K562 (cell line): ENCODE results near the gene C4orf54. TPM values are rescaled to one million over a fixed set of nuclear protein-coding genes. Genes with fewer than 3 reads are reported as not detected.

Experiments
- ATAC-seq: fragments of 200-7000 bp; cut with Tn5 transposase; 3 replicates; pipeline ENCODE4 v1.9.1; 2020; ENCODE audit warnings: moderate library complexity
- BruUV-seq: library from RNA; stranded (reverse); fragments of 400-500 nt; replicated peaks from 2 replicates; lab custom pipeline; 2021; lab: Mats Ljungman, UMichigan
- CTCF ChIA-PET: fragments of 300-600 bp; formaldehyde crosslinking; extraction: SDS; loops from one replicate; lab custom pipeline; 2021; ENCODE audit warnings: low intra/inter-chr PET ratio; lab: Yijun Ruan, JAX
- POLR2A ChIA-PET: fragments of 300-600, 350-650 bp; sonication (Branson Sonifier 250); formaldehyde crosslinking; extraction: SDS; loops from one replicate; lab custom pipeline; 2021; ENCODE audit warnings: antibody characterized with exemption, inconsistent platforms; lab: Yijun Ruan, JAX
- DNase-seq, 4 experiments: peaks; one replicate each; pipeline versions ENCODE4 v3.0.0 to v3.0.0-alpha.2; 2011 to 2018; ENCODE audit warnings: low spot score in 3 of 4, mixed read lengths in 3 of 4; ENCODE audit errors: extremely low read depth in 1 of 4
- FAIRE-seq: peaks from 2 replicates; lab custom pipeline; 2011; peaks lifted over from hg19 to GRCh38; lab: Jason Lieb, UNC
- H2AFZ ChIP-seq: 2 replicates; pipeline ENCODE4 v1.6.0; 2011; ENCODE audit warnings: low read depth, low read length, control low read depth, inconsistent platforms
- H3K27ac ChIP-seq: fragments of 200-600 bp; 3 replicates; pipeline ENCODE4 v1.8.0; 2011; ENCODE audit warnings: low read depth, mild to moderate bottlenecking, control low read depth, inconsistent platforms, low read length, moderate library complexity, mixed read lengths; ENCODE audit errors: extremely low read depth
- H3K27me3 ChIP-seq, 2 experiments: fragments of 300-600 bp in 1 of 2; 2 replicates in 1 of 2; 3 replicates in 1 of 2; pipeline versions ENCODE4 v1.6.0 to v1.8.0; 2011; ENCODE audit warnings: inconsistent platforms in 2 of 2, low read length in 2 of 2, mild to moderate bottlenecking in 1 of 2, mixed read lengths in 1 of 2, moderate library complexity in 1 of 2; ENCODE audit not compliant: control insufficient read depth in 2 of 2, insufficient read depth in 2 of 2
- H3K36me3 ChIP-seq: fragments of 300-600 bp; 3 replicates; pipeline ENCODE4 v1.8.0; 2011; ENCODE audit warnings: mild to moderate bottlenecking, low read length, inconsistent platforms; ENCODE audit not compliant: control insufficient read depth, insufficient read depth
- H3K4me1 ChIP-seq, 2 experiments: fragments of 200-600 bp in 1 of 2; replicated peaks in 1 of 2; 2 replicates in 1 of 2; 3 replicates in 1 of 2; pipeline versions ENCODE4 v1.5.1 to v1.8.0; 2011; ENCODE audit warnings: inconsistent platforms in 2 of 2, low read length in 2 of 2, mild to moderate bottlenecking in 1 of 2, mixed read lengths in 1 of 2, moderate library complexity in 1 of 2; ENCODE audit not compliant: control insufficient read depth in 2 of 2, insufficient read depth in 2 of 2
- H3K4me2 ChIP-seq: 2 replicates; pipeline ENCODE4 v1.6.1; 2011; ENCODE audit warnings: low read length, control low read depth, inconsistent platforms, mixed read lengths; ENCODE audit not compliant: insufficient read depth
- H3K4me3 ChIP-seq: fragments of 200-600 bp; sonication (generic), shearing (Covaris generic); 2 replicates; pipeline ENCODE4 v1.5.1; 2016; ENCODE audit warnings: control low read depth, inconsistent platforms
- H3K79me2 ChIP-seq: fragments of 200-600 bp; 3 replicates; pipeline ENCODE4 v1.8.0; 2011; ENCODE audit warnings: low read length, inconsistent platforms; ENCODE audit not compliant: control insufficient read depth, insufficient read depth
- H3K9ac ChIP-seq, 2 experiments: 2 replicates each; pipeline versions ENCODE4 v1.6.0 to v1.6.1; 2011; ENCODE audit warnings: low read depth in 2 of 2, low read length in 2 of 2, control low read depth in 1 of 2, inconsistent platforms in 1 of 2, mild to moderate bottlenecking in 1 of 2, mixed read lengths in 1 of 2; ENCODE audit not compliant: insufficient read depth in 1 of 2
- H3K9me1 ChIP-seq: one replicate; pipeline ENCODE4 v1.6.0; 2011; ENCODE audit warnings: inconsistent platforms, mild to moderate bottlenecking, low read length, moderate library complexity; ENCODE audit not compliant: control insufficient read depth, insufficient read depth
- H3K9me3 ChIP-seq: replicated peaks from 2 replicates; pipeline ENCODE4 v1.5.1; 2011; ENCODE audit warnings: low read depth, low read length, inconsistent platforms; ENCODE audit not compliant: control insufficient read depth, insufficient read depth
- H4K20me1 ChIP-seq: replicated peaks from 2 replicates; pipeline ENCODE4 v1.6.1; 2011; ENCODE audit warnings: low read length, inconsistent platforms, mixed read lengths; ENCODE audit not compliant: control insufficient read depth, insufficient read depth
- ATF4 ChIP-seq: fragments of 450-650 bp; formaldehyde crosslinking; IDR thresholded peaks from 2 replicates; pipeline ENCODE4 v1.4.0; 2022; ENCODE audit warnings: mild to moderate bottlenecking, moderate library complexity
- ATF7 ChIP-seq: fragments of 450-650 bp; IDR thresholded peaks from 2 replicates; pipeline ENCODE4 v1.7.1; 2014; ENCODE audit warnings: mild to moderate bottlenecking, moderate library complexity
- BACH1 ChIP-seq: fragments of 200-800 bp; sonication (Bioruptor generic); IDR thresholded peaks from 2 replicates; pipeline ENCODE4 v1.6.1; 2016; ENCODE audit warnings: missing genetic modification characterization, missing compliant biosample characterization
- CBFB ChIP-seq: sonication (generic); formaldehyde crosslinking; IDR thresholded peaks from 2 replicates; pipeline ENCODE4 v1.4.0; 2020; ENCODE audit warnings: mild to moderate bottlenecking, missing genetic modification reagents
- CEBPB ChIP-seq: fragments of 450-650 bp; IDR thresholded peaks from 2 replicates; pipeline ENCODE4 v1.6.1; 2016; ENCODE audit warnings: missing genetic modification characterization, missing compliant biosample characterization
- KLF13 ChIP-seq: fragments of 450-650 bp; IDR thresholded peaks from 2 replicates; pipeline ENCODE4 v1.6.1; 2016; ENCODE audit warnings: missing genetic modification characterization, low read depth, mild to moderate bottlenecking, missing compliant biosample characterization, moderate library complexity, borderline replicate concordance
- MEF2A ChIP-seq: IDR thresholded peaks from 2 replicates; pipeline ENCODE4 v1.6.1; 2011; ENCODE audit warnings: low read depth, mild to moderate bottlenecking, low read length, moderate library complexity; ENCODE audit not compliant: control insufficient read depth
- MTF1 ChIP-seq: fragments of 250-450 bp; sonication (Bioruptor Pico); IDR thresholded peaks from 2 replicates; pipeline ENCODE4 v1.9.0; 2021; ENCODE audit warnings: moderate library complexity, mild to moderate bottlenecking, inconsistent platforms, borderline replicate concordance
- NCOA4 ChIP-seq: fragments of 450-650 bp; IDR thresholded peaks from 2 replicates; pipeline ENCODE4 v1.6.1; 2018; ENCODE audit warnings: mild to moderate bottlenecking; ENCODE audit not compliant: partially characterized antibody
- NFE2 ChIP-seq: IDR thresholded peaks from 2 replicates; pipeline ENCODE4 v1.6.1; 2014; ENCODE audit warnings: antibody characterized with exemption, low read depth
- NR4A1 ChIP-seq, 2 experiments: fragments of 250-450 bp in 1 of 2; fragments of 450-650 bp in 1 of 2; sonication (Bioruptor Pico) in 1 of 2; IDR thresholded peaks; 2 replicates each; pipeline versions ENCODE4 v1.4.0 to v1.6.1; 2016 to 2020; ENCODE audit warnings: mild to moderate bottlenecking in 2 of 2, missing compliant biosample characterization in 1 of 2, missing genetic modification characterization in 1 of 2, moderate library complexity in 1 of 2
- PHB ChIP-seq: fragments of 250-450 bp; sonication (Bioruptor Pico); IDR thresholded peaks from 2 replicates; pipeline ENCODE4 v1.5.0; 2021
- POLR3A ChIP-seq: IDR thresholded peaks from 2 replicates; pipeline ENCODE4 v1.6.1; 2011; ENCODE audit warnings: borderline replicate concordance, mild to moderate bottlenecking, moderate library complexity; ENCODE audit not compliant: insufficient read length, insufficient read depth; ENCODE audit errors: extremely low read depth
- ZNF274 ChIP-seq: IDR thresholded peaks from 2 replicates; pipeline ENCODE4 v1.6.1; 2011; ENCODE audit warnings: low read depth, mild to moderate bottlenecking, low read length, moderate library complexity, borderline replicate concordance
- WGBS: fragments of 100-300 bp; shearing (Covaris generic); methylation state at CpG from one replicate; pipeline ENCODE4 v1.1.6; 2016; ENCODE audit warnings: low coverage, mixed read lengths; ENCODE audit not compliant: insufficient coverage; ENCODE audit errors: missing lambda C conversion rate; 5-methylcytosine and 5-hydroxymethylcytosine counted together
- in situ Hi-C: fragments of 300-500 bp; cut with MboI; formaldehyde crosslinking; loops from 4 replicates; pipeline ENCODE4 v1.15.0; 2018; ENCODE audit warnings: inconsistent platforms, mixed read lengths
- intact Hi-C: fragments of 100-400 bp; cut with micrococcal nuclease; formaldehyde crosslinking; loops from 2 replicates; pipeline ENCODE4 v1.14.2; 2022
- polyA plus RNA-seq, 8 experiments: library from polyadenylated mRNA; depleted of rRNA in 4 of 8; stranded (reverse) in 5 of 8; unstranded in 3 of 8; fragments of >200 nt; fragmentation: Nextera tagmentation in 2 of 8; fragmentation: Illumina TruSeq in 1 of 8; extraction: Ambion mirVana in 2 of 8; extraction: Trizol in 1 of 8; gene quantifications; 2 replicates each; pipeline versions ENCODE4 v1.2.1 to v1.2.3, GENCODE V29; 2011 to 2014; ENCODE audit warnings: inconsistent platforms in 1 of 8, missing spikeins in 1 of 8
- total RNA-seq, 7 experiments: library from RNA; depleted of rRNA in 6 of 7; stranded (reverse); fragments of >200 nt in 6 of 7; fragmentation: Illumina TruSeq in 2 of 7; extraction: Trizol in 2 of 7; gene quantifications; 2 replicates each; pipeline versions ENCODE4 v1.2.1 to v1.2.3, GENCODE V29; 2011 to 2021; ENCODE audit warnings: low replicate concordance in 1 of 7
- TF ChIP-seq, protein P1 (sequence below): sonication (generic); formaldehyde crosslinking; IDR thresholded peaks from 2 replicates; pipeline ENCODE4 v1.5.0; 2020; ENCODE audit warnings: missing genetic modification reagents
- TF ChIP-seq, protein P2 (sequence below): fragments of 450-650 bp; conservative IDR thresholded peaks from 2 replicates; pipeline ENCODE4 v1.6.1; 2016; ENCODE audit warnings: missing genetic modification characterization, low read depth, mild to moderate bottlenecking, missing compliant biosample characterization, moderate library complexity

C4orf54 gene
- total and polyA plus RNA-seq, 9 of the 15 experiments (the other 6 are each of a cell fraction or from before 2014, with no cell fraction given), result not detected

DNA sequence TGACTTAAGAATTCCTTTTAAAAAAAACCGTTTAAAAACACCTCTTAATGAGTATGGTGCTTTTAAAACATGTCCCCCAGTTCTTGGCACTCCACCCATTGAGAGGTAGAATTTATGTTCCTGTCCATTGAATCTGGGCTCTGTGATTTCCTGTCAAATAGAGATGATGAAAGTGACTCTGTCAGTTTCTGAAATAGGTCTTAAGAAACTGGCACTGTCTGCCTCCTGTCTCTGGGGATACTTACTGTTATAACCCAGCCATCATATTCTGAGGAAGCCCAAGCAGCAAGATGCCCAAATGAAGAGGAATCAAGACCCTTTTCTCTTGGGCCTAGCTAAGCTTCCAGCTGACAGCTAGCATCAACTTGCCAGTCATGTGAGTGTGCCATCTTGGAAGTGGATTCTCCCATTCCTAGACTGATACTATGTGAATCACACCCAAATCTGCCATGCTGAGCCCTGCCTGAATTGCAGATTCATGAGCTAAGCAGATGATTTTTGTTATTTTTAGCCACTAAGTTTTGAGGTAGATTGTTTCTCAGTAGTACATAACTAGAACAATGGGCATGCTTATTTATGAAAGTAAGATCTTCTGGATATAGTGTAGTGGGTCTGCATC is 22.8 kb downstream of the C4orf54 start (continued):
- TF ChIP-seq ZNF274 (no peak), ATF4 (CRISPR knock-in tag) (no peak)

DNA sequence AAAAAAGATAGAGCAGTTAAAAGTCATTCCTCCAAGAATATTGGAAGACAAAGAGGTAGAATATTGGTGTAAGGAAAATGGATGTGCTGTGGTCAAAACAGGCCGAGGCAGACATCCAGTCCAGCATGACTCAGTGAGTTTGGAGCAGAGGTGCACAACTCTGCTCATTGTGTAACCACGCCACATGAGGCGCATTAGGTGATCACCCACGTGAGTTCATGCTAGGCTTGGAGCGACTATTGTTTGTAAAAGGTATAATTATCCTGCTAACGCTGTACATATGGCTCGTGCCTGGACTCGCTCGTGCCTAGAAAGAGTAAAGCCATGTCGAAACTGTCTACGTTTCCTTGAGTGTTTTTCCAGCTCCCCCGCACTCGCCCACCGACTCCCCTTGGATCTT is 23.9 kb downstream of the C4orf54 start:
- peak overlapping the region; percentile 50; the same call in 1 of the 2 replicates for H2AFZ ChIP-seq
- H3K9ac ChIP-seq, result no peak overlapping the region
- H3K9me1 ChIP-seq, result no peaks in the 10 kb centered on the region
- ATAC-seq, result peak; percentile 64
- no TSS peak for BruUV-seq
- H3K4me1 ChIP-seq, result no peaks in the 10 kb centered on the region
- FAIRE-seq, result no peak
- WGBS, result 2% methylated on average over 14 of the region's 14 CpGs
- no peaks in the 10 kb centered on the region for H3K9me3 ChIP-seq
- H3K36me3 ChIP-seq, result no peaks in the 10 kb centered on the region
- no peak overlapping the region for H3K4me3 ChIP-seq
- no peaks in the 10 kb centered on the region for H3K79me2 ChIP-seq
- intact Hi-C loops (no loop called here), in situ Hi-C loops (no loop called here)
- no peaks in the 10 kb centered on the region for H3K27me3 ChIP-seq
- CTCF ChIA-PET, result no interaction called here
- peak in 1 of 4 experiments; percentile 31 for DNase-seq
- no peaks in the 10 kb centered on the region for H4K20me1 ChIP-seq
- no peak overlapping the region for H3K4me2 ChIP-seq
- TF ChIP-seq NCOA4 (no peak), PHB (CRISPR knock-in tag) (no peak), CBFB (CRISPR knock-in tag) (no peak), POLR3A (no peak), CEBPB (peak; percentile 62), MEF2A (no peak), ATF7 (no peak), NFE2 (peak; percentile 63), MTF1 (no peak), KLF13 (tag) (no peak), NR4A1 (CRISPR knock-in tag; IDR thresholded peaks at IDR 0.05) (no peak), NR4A1 (tag; IDR thresholded peaks at IDR 0.05) (peak; percentile 92), BACH1 (tag) (0 out of 2 replicates have a peak, but pooled peaks have one; percentile 46)
- TF ChIP-seq, protein P1, sequence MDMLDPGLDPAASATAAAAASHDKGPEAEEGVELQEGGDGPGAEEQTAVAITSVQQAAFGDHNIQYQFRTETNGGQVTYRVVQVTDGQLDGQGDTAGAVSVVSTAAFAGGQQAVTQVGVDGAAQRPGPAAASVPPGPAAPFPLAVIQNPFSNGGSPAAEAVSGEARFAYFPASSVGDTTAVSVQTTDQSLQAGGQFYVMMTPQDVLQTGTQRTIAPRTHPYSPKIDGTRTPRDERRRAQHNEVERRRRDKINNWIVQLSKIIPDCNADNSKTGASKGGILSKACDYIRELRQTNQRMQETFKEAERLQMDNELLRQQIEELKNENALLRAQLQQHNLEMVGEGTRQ (CRISPR knock-in tag), result no peak
- TF ChIP-seq, protein P2, sequence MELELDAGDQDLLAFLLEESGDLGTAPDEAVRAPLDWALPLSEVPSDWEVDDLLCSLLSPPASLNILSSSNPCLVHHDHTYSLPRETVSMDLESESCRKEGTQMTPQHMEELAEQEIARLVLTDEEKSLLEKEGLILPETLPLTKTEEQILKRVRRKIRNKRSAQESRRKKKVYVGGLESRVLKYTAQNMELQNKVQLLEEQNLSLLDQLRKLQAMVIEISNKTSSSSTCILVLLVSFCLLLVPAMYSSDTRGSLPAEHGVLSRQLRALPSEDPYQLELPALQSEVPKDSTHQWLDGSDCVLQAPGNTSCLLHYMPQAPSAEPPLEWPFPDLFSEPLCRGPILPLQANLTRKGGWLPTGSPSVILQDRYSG (tag), result 0 out of 2 replicates have a peak, but pooled peaks have one; percentile 34
- TF ChIP-seq, all 486 proteins: peak for 5
- H3K27ac ChIP-seq, result no peak overlapping the region
- POLR2A ChIA-PET, result no interaction called here
